Fibroblast of lung (primary cell): ENCODE data around the gene GNG7.

Source experiments
- CTCF ChIP-seq, 2 donors: IDR thresholded peaks in 1 of 2; conservative IDR thresholded peaks in 1 of 2; 1 replicate in 1 of 2; 2 replicates in 1 of 2; pipeline ENCODE4 v1.5.1; 2011 to 2012; ENCODE audit warnings: low read length in 2 of 2, control low read depth in 1 of 2, inconsistent platforms in 1 of 2, low read depth in 1 of 2, mild to moderate bottlenecking in 1 of 2
- EZH2 ChIP-seq: IDR thresholded peaks from 2 replicates; pipeline ENCODE4 v1.5.1; 2012; ENCODE audit warnings: low read length, control low read depth, mild to moderate bottlenecking; ENCODE audit errors: missing control alignments

DNA sequence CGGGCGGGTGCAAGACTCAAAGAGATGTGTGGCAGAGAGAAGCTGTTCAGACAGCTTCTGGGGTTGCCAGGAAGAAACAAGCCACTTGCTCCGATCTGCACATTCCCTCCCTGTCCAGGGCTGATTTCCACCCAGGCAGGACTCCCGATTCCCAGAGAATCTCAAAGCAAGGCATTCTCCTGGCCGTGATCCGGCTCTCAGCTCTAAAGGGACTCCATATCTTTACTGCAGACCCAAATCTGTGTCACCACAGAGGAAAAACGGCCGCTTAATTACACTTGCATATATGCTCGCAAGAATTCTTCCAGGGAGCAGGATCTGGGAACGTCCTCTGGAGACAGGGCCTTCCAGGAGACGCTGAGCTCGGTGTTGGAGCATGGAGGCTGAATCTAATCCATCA, 25.7 kb downstream of the GNG7 start:
- TF ChIP-seq EZH2 = no peak
- no peak for TF ChIP-seq CTCF (conservative IDR thresholded peaks at IDR 0.05 in 1 of 2, IDR thresholded peaks at IDR 0.05 in 1 of 2; ENCODE audit: low read depth in 1 of 2, low read length in 2 of 2)
